Natural killer cell (primary cell): ENCODE measurements around the gene CHMP2A. TPM values are rescaled to one million over a fixed set of nuclear protein-coding genes. Genes with fewer than 3 reads are reported as not detected.

ENCODE experiments used
- ATAC-seq, 3 donors: fragments of 150-1000 bp in 2 of 3; fragments of 200-7000 bp in 1 of 3; cut with Tn5 transposase; 1 replicate in 1 of 3; 2 replicates in 2 of 3; pipeline ENCODE4 v1.10.0; 2021; ENCODE audit warnings: mild to moderate bottlenecking in 2 of 3, moderate library complexity in 2 of 3
- DNase-seq, 2 donors: peaks; one replicate each; pipeline versions ENCODE4 v3.0.0 to v3.0.0-alpha.2; 2013 to 2021; ENCODE audit warnings: mixed read lengths in 1 of 2
- H3K27ac ChIP-seq: one replicate; pipeline ENCODE4 v1.5.1; 2013; ENCODE audit warnings: mild to moderate bottlenecking, low read length
- H3K27me3 ChIP-seq: one replicate; pipeline ENCODE4 v1.6.1; 2013; ENCODE audit warnings: low read length; ENCODE audit not compliant: control insufficient read depth, insufficient read depth
- H3K36me3 ChIP-seq: one replicate; pipeline ENCODE4 v1.6.1; 2013; ENCODE audit warnings: low read length; ENCODE audit not compliant: control insufficient read depth, insufficient read depth
- H3K4me1 ChIP-seq: one replicate; pipeline ENCODE4 v1.6.1; 2013; ENCODE audit warnings: low read length; ENCODE audit not compliant: control insufficient read depth, insufficient read depth
- H3K4me3 ChIP-seq: one replicate; pipeline ENCODE4 v1.5.1; 2013; ENCODE audit warnings: low read length
- H3K9me3 ChIP-seq: one replicate; pipeline ENCODE4 v1.6.1; 2013; ENCODE audit warnings: low read length; ENCODE audit not compliant: control insufficient read depth, insufficient read depth
- H3K27ac Mint-ChIP-seq, 2 donors: one replicate each; pipeline ENCODE4 v1.8.0; 2022; ENCODE audit warnings: mild to moderate bottlenecking in 2 of 2, mixed read lengths in 2 of 2, moderate library complexity in 1 of 2
- H3K27me3 Mint-ChIP-seq, 2 donors: one replicate each; pipeline ENCODE4 v1.8.0; 2022; ENCODE audit warnings: low read depth in 2 of 2, mixed read lengths in 2 of 2
- H3K36me3 Mint-ChIP-seq: one replicate; pipeline ENCODE4 v1.8.0; 2022; ENCODE audit warnings: mixed read lengths
- H3K4me1 Mint-ChIP-seq, 2 donors: one replicate each; pipeline ENCODE4 v1.8.0; 2022; ENCODE audit warnings: mixed read lengths in 2 of 2
- H3K4me3 Mint-ChIP-seq: one replicate; pipeline ENCODE4 v1.8.0; 2022; ENCODE audit warnings: mild to moderate bottlenecking, moderate library complexity, mixed read lengths
- H3K9me3 Mint-ChIP-seq, 2 donors: one replicate each; pipeline ENCODE4 v1.8.0; 2022; ENCODE audit warnings: mixed read lengths in 2 of 2
- WGBS: methylation state at CpG from one replicate; pipeline ENCODE4 v1.1.7; 2013; ENCODE audit warnings: missing lambda C conversion rate; ENCODE audit not compliant: insufficient coverage; 5-methylcytosine and 5-hydroxymethylcytosine counted together
- intact Hi-C: fragments of 100-400 bp; cut with micrococcal nuclease; formaldehyde crosslinking; loops from one replicate; pipeline ENCODE4 v1.14.2; 2022
- total RNA-seq, 4 donors: library from RNA; stranded (reverse); fragments of 120-200 nt in 1 of 4; gene quantifications; one replicate each; pipeline versions ENCODE4 v1.2.3 to v1.2.4, GENCODE V29; 2013 to 2022
- TF ChIP-seq, protein P1 (sequence below): fragments of 200-600 bp; IDR thresholded peaks from one replicate; pipeline ENCODE4 v1.8.0; 2022; ENCODE audit warnings: antibody characterized with exemption

The CHMP2A gene
- total RNA-seq, 3 donors from 2014 or later (not counting 1 experiment from before 2014, with no cell fraction given) = 82.7 to 95.7 (median 94.7) TPM

DNA sequence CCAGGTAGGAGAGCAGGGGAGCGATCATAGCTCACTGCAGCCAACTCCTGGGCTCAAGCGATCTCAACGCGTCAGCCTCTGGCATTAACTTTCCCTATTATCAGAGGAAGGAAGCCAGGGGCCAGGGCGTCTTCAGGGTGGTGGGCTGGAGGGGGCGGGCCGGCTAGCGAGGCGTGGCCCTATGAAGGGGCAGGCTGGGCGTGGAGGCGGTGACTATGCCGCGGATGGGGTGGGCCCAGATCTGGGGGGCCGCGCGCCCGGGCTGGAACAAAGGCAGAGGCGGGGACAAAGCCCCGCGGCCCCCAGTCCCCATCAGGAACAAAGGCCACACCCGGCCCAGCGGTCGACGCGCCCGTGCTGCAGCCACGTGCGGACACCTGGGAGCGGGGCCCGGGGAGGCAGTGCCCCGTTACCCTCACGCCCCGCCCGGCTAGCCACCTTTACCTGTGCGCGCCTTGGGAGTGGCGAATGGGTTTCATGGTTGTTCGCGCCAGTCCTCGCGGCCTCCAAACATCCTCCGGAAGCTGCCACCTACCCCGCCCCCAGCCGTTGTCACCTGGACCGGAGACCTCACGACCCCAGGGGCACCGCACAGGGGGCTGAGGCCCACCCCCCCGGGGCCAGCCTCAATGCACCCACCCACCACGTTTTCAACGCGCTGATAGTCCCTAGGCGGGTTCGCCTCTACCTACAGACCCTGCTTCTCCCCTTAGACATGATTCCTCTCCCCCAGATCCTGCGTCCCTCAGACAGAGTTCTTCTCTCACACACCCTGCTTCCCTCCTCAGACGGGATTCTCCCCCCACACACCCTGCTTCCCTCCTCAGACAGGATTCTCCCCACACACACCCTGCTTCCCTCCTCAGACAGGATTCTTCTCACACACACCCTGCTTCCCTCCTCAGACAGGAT lies 16.4 kb downstream of the CHMP2A start:
- peak in 1 of 2 donors; percentile 56 for DNase-seq
- H3K27ac Mint-ChIP-seq = peak overlapping the region in 1 of 2 donors; percentile 68

GRCh38 chr19:58536852-58537798 lies 17.8 kb downstream of the CHMP2A start:
- Histone ChIP-seq H3K9me3 (no peaks in the 10 kb centered on the region), H3K27ac (no peak overlapping the region), H3K27me3 (peaks cover 9% of the 10 kb centered on the region), H3K4me3 (no peak overlapping the region), H3K4me1 (peaks cover 14% of the 10 kb centered on the region), H3K36me3 (no peaks in the 10 kb centered on the region)
- Mint-ChIP-seq H3K4me3 (no peak overlapping the region), H3K9me3 (no peaks in the 10 kb centered on the region), H3K36me3 (no peaks in the 10 kb centered on the region), H3K27ac (no peak overlapping the region), H3K4me1 (peaks cover 0 to 11% of the 10 kb centered on the region in 2 donors), H3K27me3 (peaks cover 0 to 13% of the 10 kb centered on the region in 2 donors)
- intact Hi-C loops = no loop called here
- ATAC-seq (no peak), DNase-seq (no peak)
- TF ChIP-seq, protein P1, sequence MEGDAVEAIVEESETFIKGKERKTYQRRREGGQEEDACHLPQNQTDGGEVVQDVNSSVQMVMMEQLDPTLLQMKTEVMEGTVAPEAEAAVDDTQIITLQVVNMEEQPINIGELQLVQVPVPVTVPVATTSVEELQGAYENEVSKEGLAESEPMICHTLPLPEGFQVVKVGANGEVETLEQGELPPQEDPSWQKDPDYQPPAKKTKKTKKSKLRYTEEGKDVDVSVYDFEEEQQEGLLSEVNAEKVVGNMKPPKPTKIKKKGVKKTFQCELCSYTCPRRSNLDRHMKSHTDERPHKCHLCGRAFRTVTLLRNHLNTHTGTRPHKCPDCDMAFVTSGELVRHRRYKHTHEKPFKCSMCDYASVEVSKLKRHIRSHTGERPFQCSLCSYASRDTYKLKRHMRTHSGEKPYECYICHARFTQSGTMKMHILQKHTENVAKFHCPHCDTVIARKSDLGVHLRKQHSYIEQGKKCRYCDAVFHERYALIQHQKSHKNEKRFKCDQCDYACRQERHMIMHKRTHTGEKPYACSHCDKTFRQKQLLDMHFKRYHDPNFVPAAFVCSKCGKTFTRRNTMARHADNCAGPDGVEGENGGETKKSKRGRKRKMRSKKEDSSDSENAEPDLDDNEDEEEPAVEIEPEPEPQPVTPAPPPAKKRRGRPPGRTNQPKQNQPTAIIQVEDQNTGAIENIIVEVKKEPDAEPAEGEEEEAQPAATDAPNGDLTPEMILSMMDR = no peak
- WGBS = 93% methylated on average over 8 of the region's 8 CpGs

More for the DNA sequence above, 16.4 kb downstream of the CHMP2A start:
- intact Hi-C loops = no loop called here
- Mint-ChIP-seq H3K36me3 (no peaks in the 10 kb centered on the region), H3K4me3 (peak overlapping the region; percentile 59), H3K9me3 (no peaks in the 10 kb centered on the region), H3K4me1 (peaks cover 2 to 14% of the 10 kb centered on the region in 2 donors), H3K27me3 (peaks cover under 1 to 15% of the 10 kb centered on the region in 2 donors)
- H3K9me3 ChIP-seq = no peaks in the 10 kb centered on the region
- peaks cover 9% of the 10 kb centered on the region for H3K27me3 ChIP-seq
- ATAC-seq = peak in 2 of 3 donors; percentile 46 to 48
- no peaks in the 10 kb centered on the region for H3K36me3 ChIP-seq
- H3K27ac ChIP-seq = no peak overlapping the region
- peak overlapping the region; percentile 9 for H3K4me3 ChIP-seq
- peaks cover 18% of the 10 kb centered on the region for H3K4me1 ChIP-seq
- WGBS = 1% methylated on average over 55 of the region's 55 CpGs
- TF ChIP-seq, protein P1 = no peak

- Mint-ChIP-seq H3K9me3 (no peaks in the 10 kb centered on the region), H3K27me3 (peaks cover 0 to 13% of the 10 kb centered on the region in 2 donors), H3K36me3 (no peaks in the 10 kb centered on the region), H3K27ac (no peak overlapping the region), H3K4me1 (peaks cover 0 to 11% of the 10 kb centered on the region in 2 donors), H3K4me3 (no peak overlapping the region)
- Histone ChIP-seq H3K4me3 (no peak overlapping the region), H3K4me1 (peaks cover 14% of the 10 kb centered on the region), H3K27ac (no peak overlapping the region), H3K27me3 (peaks cover 9% of the 10 kb centered on the region), H3K36me3 (no peaks in the 10 kb centered on the region), H3K9me3 (no peaks in the 10 kb centered on the region)
- TF ChIP-seq, protein P1 = no peak
- ATAC-seq = no peak
- WGBS = 100% methylated on average over 2 of the region's 3 CpGs
- no peak for DNase-seq
- intact Hi-C loops = no loop called here
Measured at GRCh38 chr19:58535857-58536256, 19.0 kb downstream of the CHMP2A start.
